ENCODE results near the gene SPTBN2. TPM values are rescaled to one million over a fixed set of nuclear protein-coding genes. Genes with fewer than 3 reads are reported as not detected.

The SPTBN2 gene
- total and polyA plus RNA-seq, 9 donors: 1.4 to 26.9 (median 6.2) TPM

DNA sequence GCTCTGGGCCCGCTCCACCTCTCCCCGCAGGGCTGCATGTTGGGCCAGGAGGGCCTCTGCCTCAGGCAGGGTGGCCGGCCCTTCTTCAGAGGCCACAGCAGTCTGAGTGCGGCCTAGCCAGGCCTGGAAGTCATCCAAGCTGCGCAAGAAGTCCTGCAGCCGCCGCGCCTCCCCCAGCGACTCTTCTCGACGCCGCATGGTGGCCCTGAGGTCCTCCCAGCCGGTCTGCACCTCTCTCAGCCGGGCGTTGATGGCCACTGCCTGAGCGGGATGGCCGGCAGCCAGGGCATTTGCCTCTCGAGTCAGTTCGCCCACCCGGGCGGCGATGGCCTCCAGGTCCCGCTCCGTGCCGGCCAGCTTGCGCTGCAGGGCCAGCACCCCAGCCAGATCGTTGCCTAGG is 28.3 kb downstream of the SPTBN2 start:
- H3K36me3 ChIP-seq: no peaks in the 10 kb centered on the region
- H3K9me3 ChIP-seq: no peaks in the 10 kb centered on the region
- WGBS, 3 donors: 95 to 98% (median 96%) methylated on average over 26 to 27 of the region's 27 CpGs
- intact Hi-C loops (cut with DNase I): no loop called here
- no peaks in the 10 kb centered on the region for H3K27me3 ChIP-seq
- H3K4me1 ChIP-seq (ENCODE audit: insufficient read depth): no peaks in the 10 kb centered on the region
- H3K27ac ChIP-seq: no peak overlapping the region
- no peak overlapping the region for H3K4me3 ChIP-seq
- no peak for TF ChIP-seq EP300 (IDR thresholded peaks at IDR 0.05)
- no peak for TF ChIP-seq CTCF (IDR thresholded peaks at IDR 0.05)
- TF ChIP-seq POLR2A (IDR thresholded peaks at IDR 0.05): no peak
- no peak for DNase-seq

DNA sequence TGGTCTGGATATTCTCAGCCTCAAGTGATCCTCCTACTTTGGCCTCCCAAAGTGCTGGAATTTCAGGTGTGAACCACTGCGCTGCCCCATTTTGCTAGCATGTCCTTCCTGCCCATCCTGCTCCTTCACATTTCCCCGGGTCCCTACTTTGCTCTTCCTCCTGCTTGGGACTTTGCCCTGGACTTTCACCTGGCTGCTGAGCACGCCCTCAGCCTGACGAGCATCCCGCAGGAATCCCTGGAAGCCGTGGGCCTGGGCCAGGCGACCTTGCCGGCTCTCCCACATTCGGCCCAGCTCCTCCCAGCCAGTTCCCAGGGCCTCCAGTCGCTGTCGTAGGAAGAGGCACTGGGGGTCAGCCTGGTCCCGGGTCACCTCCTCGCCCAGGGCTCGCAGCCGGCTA is 28.7 kb downstream of the SPTBN2 start:
- Histone ChIP-seq H3K4me3 (no peak overlapping the region), H3K9me3 (no peaks in the 10 kb centered on the region), H3K27ac (no peak overlapping the region), H3K36me3 (no peaks in the 10 kb centered on the region), H3K27me3 (no peaks in the 10 kb centered on the region), H3K4me1 (ENCODE audit: insufficient read depth) (no peaks in the 10 kb centered on the region)
- intact Hi-C loops (cut with DNase I): no loop called here
- 90 to 96% (median 95%) methylated on average over 15 of the region's 15 CpGs for WGBS, 3 donors
- no peak for DNase-seq
- no peak for TF ChIP-seq EP300 (IDR thresholded peaks at IDR 0.05)
- no peak for TF ChIP-seq POLR2A (IDR thresholded peaks at IDR 0.05)
- no peak for TF ChIP-seq CTCF (IDR thresholded peaks at IDR 0.05)

GRCh38 chr11:66698491-66698890 is 30.5 kb downstream of the SPTBN2 start:
- no peak for DNase-seq
- Histone ChIP-seq H3K4me3 (no peak overlapping the region), H3K27ac (no peak overlapping the region), H3K36me3 (no peaks in the 10 kb centered on the region), H3K27me3 (no peaks in the 10 kb centered on the region), H3K9me3 (no peaks in the 10 kb centered on the region), H3K4me1 (ENCODE audit: insufficient read depth) (no peaks in the 10 kb centered on the region)
- TF ChIP-seq POLR2A (IDR thresholded peaks at IDR 0.05) (no peak), CTCF (IDR thresholded peaks at IDR 0.05) (no peak), EP300 (IDR thresholded peaks at IDR 0.05) (no peak)
- intact Hi-C loops (cut with DNase I): loop anchor here in 1 of 4 donors (5.0 kb wide), 1 partner anchor 134 kb away; no protein-coding TSS in a partner anchor
- WGBS, 3 donors: 93 to 94% (median 94%) methylated on average over 9 of the region's 9 CpGs

DNA sequence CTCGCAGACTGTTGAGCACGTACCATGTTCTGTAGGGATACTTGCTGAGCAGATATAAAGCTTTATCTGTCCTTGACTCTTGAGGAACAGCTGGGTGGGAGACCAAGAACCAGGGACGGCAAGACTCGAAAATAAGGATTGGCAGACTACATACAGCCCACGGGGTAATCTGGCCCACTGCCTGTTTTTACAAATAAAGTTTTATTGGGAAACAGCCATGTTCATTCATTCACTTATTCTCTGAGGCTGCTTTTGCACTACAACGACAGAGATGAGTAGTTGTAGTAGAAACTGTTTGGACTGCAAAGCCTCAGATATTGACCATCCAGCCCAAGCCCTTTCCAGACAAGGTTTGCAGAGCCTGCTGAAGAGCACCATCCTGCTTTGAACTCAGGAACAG is 31.0 kb downstream of the SPTBN2 start:
- no peak for TF ChIP-seq POLR2A (IDR thresholded peaks at IDR 0.05)
- no peak for TF ChIP-seq EP300 (IDR thresholded peaks at IDR 0.05)
- TF ChIP-seq CTCF (IDR thresholded peaks at IDR 0.05): no peak
- DNase-seq: no peak
- no peaks in the 10 kb centered on the region for H3K4me1 ChIP-seq (ENCODE audit: insufficient read depth)
- H3K4me3 ChIP-seq: no peak overlapping the region
- H3K36me3 ChIP-seq: no peaks in the 10 kb centered on the region
- no peak overlapping the region for H3K27ac ChIP-seq
- intact Hi-C loops (cut with DNase I): loop anchor here in 1 of 4 donors (5.0 kb wide), 1 partner anchor 134 kb away; no protein-coding TSS in a partner anchor
- H3K9me3 ChIP-seq: no peaks in the 10 kb centered on the region
- WGBS, 3 donors: 78 to 85% (median 79%) methylated on average over 6 of the region's 6 CpGs
- H3K27me3 ChIP-seq: no peaks in the 10 kb centered on the region

Measured in ovary (tissue), 9 donors.